HG03520 (cell line): ENCODE measurements around the gene ANAPC13.

Source experiments
- ATAC-seq: cut with Tn5 transposase; IDR thresholded peaks from one replicate; pipeline ENCODE4 v1.9.1; 2021; ENCODE audit warnings: mild to moderate bottlenecking, moderate library complexity; ENCODE audit not compliant: unreplicated experiment

ANAPC13 gene

DNA sequence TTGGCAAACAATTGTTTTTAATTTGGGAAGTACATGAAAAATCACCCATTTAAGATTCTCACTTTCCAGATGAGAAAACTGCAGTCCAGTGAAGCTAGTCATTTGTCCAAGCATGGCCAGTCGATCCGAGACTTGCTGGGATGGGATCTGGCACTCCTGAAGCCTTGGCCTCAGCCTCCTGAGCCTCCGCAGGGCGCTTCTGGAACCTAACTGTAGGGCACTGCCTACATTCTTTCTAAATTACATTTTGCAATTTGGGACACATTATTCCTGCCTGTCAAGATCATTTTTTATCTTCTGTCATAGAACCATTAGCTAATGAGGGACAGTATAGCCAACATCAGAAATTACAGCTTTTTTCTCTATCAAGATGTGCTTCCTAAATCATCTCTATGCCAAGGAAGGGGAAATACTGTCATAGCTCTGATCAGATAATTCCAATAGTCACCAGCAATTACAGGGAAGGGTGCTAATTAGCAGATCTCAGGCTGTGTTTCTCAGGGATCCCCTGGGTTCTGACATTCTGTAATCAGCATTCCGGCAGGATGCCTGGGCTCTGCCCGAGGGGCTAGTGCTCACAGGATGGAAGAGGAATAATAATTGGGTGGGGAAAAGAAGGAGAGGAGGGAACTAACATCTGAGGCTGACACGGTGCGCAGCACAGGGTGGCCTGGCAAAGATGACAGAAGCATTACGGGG, 28.3 kb downstream of the ANAPC13 start:
- ATAC-seq = no peak

DNA sequence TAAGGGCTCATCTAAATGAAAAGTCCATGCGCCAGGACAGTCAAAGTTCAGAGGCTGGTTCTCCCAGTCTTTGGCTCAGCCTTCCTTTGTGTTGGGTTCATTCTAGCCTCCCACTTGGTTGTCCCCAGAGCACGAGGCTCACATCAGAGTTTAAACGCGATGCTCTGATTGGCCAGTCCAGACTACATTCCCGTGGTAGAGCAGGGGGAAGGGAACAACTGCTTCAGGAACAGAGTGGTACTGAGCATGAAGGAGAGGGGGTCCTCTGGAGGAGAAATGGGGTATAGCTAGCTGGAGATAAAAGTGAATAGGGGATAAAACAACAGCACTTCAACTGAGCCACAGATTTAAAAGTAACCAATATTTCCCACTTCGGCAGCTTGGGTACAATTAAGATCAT, 32.2 kb downstream of the ANAPC13 start:
- no peak for ATAC-seq

DNA sequence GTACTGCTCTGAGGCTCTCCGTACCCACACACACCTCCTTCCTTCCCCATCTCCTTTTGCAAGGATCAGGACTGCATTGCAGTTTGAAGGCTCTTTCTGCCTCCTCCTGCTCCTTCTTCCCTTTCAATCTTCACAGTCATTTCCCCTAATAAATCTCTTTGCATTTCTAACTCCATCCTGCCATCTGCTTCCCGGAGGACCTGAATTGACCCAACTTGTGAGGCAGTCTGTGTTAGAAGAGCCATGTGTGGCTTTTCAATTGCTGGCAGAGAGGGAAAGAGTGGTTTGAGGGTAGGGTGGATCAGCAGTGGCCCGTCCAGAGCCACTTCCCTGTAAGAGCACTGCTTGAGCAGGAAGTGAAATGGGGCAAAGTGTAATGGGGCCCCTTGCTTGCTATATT, 35.8 kb downstream of the ANAPC13 start:
- no peak for ATAC-seq

DNA sequence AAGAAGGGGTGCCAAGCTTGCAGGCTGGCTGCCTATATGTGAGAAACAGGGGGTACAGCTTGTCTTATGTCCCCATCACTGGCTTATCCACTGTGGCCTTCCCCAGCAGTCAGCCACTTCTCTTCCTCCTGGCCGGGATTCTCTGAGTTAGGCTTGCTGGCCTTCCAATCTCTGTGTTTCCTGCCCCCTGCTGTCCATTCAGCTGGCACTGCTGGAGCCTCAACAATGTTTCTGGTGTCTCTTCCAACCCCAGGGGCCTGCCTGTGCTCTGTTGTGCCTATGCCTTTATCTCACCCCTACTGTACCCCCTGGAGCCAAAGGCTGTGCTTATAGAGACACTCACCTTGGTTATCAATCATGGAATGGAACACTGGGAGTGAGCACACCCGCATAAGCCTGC, 36.5 kb downstream of the ANAPC13 start:
- no peak for ATAC-seq

DNA sequence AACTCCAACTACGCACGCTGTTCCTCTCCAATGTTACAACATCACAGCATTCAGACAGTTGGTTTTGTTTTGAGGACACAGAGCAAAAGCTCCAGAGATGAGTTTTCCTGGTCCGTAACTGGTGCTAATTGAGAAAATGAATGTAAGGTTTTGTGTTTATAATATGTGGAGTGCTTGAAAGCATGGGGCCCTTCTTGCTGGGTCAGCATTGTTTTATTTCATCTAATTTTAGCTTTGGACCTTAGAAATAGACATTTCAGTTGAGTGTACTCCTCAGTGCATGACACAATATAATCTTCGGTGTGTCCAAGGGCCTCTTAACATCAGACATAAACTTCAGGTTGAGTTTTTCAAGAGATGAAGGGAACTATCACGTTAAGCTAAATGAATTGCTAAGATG, 37.1 kb downstream of the ANAPC13 start:
- no peak for ATAC-seq

DNA sequence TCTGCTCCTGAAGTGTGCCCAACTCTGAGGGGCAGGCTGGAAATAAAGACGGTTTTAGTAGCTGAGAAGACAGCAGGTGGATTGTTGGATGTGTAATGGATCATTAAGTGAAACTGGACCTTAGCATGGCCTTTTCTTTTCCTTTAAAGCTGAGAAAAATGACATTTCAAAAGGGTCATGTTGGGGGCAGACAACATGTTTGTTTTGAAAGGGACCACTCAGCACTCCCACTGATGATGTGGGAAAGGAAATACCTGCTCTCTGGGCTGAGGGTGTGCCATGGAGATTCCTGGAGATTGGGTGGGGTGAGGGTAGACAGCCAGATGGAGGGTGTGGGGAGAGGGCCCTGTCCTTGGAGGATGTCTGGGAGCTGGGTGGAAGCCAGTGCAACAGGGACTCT, 38.4 kb downstream of the ANAPC13 start:
- ATAC-seq = no peak

DNA sequence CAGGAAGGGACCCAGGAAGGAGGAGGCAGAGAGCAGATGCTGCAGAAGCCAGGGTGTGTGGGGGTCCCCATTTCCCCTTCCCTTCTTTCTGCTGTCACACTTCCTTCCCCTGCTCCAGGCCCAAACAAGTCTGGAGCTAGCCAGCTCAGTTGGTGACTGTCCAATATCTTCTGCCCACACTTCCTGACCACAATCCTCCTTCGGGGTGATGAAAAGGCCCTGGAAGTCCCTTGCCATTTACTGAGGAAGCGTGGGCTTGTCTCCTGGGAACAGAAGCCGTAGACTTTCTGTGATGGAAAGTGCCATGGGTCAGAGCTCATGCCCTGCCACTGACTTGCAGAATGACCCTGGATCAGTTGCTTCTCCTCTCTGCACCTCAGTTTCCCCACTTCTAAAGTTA, 39.0 kb downstream of the ANAPC13 start:
- no peak for ATAC-seq

DNA sequence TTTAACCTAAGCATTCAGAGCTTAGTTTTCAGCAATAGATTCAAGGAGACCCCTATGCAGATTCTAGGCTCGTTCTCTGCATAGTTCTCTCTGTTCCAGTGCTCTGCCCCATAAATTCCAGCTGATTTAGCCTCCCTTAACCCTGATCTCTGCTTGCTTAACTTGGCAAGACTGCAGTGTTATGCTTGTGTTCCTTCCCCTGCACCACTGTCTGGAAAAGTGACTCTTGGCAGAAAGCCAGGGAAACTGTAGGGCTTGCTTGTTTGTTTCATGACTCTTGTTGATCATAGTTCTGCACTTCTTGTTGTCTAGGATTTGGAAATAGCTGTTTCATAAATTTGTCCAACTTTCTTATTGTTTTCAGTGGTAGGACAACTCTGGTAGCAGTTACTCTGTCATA, 40.1 kb downstream of the ANAPC13 start:
- ATAC-seq = no peak

DNA sequence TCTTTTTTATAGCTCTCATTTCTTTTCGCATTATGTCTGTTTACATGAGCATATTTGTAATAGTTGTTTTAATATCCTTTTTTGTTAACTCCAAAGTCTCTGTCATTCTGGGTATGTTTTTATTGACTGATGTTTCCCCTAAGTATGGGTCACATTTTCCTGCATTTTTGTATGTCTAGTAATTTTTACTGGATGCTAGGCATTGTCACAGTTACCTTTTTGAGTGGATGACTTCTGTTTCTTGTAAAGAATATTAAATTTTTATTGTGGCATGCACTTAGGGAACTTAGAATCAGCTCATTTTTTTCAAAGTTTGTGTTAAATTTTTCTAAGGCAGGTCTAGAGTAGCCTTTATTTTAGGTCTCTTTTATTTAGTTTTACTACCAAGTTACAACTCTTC, 40.7 kb downstream of the ANAPC13 start:
- no peak for ATAC-seq

DNA sequence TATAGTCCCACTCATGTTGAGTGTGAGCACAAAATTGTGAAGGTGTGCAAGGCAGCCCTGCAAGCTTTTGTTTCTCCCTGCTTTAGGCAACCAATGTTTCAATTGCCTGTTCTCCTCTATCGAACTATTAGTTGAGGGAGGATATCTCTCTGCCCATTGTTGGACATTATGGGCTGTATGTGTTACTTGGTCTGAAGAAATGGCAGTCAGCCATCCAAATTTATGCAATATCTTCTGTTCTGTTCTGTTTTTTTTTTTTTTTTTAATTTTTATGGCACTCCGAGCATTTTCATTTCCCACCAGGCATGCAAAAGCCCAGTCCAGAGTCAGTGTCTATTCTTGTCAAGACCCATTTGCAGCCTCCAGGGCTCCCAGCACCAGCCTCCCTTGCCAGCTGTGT, 44.0 kb downstream of the ANAPC13 start:
- no peak for ATAC-seq

DNA sequence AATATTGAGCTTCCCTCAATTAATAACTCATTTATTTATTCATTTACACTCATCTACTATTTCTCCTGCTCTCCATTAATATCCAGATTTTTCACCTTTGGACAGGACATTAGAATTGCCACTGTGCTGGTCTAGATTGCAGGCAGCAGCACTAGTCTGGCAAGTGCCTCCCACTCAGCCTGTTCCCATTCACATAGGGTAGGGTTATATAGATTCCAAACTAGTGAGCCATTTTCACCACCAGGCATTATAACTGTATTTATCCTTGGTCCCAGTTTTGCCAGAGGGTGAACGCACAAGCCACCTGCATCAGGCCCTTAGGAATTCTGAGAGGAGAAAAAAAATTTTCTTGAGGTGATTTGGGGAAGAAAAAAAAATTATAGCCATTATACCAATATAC, 44.5 kb downstream of the ANAPC13 start:
- no peak for ATAC-seq

DNA sequence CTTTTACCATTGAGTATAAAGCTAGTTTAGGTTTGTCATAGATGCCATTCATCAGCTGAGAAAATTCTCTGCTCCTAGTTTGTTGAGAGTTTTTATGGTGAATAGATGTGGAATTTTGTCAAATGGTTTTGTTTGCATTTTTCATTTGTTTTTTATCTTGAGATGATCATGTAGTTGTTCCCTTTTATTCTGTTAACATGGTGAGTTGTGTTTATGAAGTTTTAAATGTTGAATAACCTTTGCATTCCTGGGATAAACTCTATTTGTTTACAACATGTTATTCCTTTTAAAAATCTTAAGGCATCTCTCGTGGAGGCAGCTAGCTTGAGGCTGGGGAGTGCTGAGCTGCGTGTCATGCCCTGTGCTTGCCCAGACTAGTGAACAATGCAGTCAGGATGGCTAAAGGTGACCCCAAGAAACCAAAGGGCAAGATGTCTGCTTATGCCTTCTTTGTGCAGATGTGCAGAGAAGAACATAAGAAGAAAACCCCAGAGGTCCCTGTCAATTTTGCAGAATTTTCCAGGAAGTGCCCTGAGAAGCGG, 48.5 kb downstream of the ANAPC13 start:
- ATAC-seq = no peak

DNA sequence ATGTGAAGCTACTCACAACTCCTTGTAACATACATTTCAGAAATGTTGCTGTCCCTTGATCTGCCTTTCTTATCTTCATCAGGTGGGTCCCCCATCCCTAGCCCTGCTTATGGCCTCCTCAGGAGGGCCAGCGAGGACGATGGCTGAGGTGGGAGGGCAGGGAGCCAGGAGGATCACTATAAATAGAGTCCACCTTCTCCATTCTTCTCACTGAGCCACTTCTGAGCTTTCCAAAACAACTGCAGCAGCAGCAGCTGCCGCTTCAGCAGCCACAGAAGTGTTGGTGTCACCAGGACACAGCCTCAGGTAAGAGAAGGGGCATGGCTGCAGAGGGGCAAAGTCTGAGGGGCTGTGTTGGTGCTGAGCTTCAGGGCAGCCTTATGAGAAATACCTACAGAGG, 53.5 kb downstream of the ANAPC13 start:
- no peak for ATAC-seq

DNA sequence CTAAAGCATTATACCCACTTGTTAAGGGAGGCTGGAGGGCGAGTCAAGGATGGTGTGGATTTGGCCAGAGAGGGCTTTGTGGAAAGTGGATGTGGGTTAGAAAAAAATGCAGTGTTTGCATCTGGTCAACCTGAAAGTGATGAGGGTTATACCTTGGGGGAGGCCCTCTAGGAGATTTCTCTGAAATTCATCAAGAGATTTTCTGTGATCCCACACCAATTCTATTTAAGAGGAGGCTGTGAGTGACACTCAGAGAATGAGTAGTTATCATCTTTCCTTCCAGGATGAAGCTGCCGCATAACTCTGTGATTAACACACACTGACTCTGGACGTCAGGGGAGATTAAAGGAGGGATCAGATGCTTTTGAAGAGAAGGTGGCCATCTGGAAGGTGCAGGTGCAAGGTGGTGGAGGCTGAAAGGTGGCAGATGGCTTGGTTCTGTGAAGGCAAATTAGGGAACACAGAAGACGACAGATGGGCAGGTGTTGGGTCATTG, 54.8 kb downstream of the ANAPC13 start:
- ATAC-seq = no peak

DNA sequence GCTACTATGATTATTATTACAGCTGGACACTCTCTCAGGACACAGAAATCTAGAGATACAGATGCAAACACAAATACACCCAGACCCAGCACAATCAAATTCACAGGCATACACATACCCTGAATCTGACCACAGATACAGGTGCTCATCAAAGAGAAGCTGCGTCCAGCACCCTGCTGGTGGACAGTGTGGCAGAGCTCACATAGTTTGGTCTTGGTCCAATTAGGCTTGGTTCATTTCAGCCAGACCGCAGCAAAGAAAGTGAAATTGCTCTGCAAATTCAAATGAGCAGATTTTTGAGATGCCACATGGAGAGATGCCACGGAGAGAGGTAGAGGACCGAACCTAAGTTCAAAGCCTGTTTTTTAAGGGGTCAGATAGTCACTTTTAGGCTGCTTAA, 55.6 kb downstream of the ANAPC13 start:
- ATAC-seq = no peak

DNA sequence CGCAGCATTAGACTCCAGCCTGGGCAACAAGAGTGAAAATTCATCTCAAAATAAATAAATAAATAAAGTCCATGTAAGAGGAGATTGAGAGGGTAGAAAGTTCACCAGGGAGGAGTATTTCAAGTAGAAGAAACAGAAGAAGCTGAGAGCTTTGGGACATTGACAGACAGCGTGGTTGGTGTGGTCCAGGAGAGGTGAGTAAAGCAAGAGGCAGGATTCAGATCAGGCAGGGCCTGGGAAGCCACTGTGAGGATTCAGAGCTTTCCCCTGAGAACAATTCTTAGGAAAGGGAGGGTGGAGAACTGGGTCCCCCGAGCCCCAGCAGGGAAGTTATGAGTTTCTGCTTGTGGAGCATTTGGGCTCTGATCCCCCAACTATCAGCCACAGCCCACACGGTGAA, 57.4 kb downstream of the ANAPC13 start:
- no peak for ATAC-seq
